ENCODE data around the gene LHX8.

- no peak for TF ChIP-seq POLR2A (IDR thresholded peaks at IDR 0.05; ENCODE audit: insufficient read depth in 1 of 2, low read depth in 2 of 2, low read length in 2 of 2)
- no peak for TF ChIP-seq ZNF570 (CRISPR knock-in tag; IDR thresholded peaks at IDR 0.05; ENCODE audit: borderline replicate concordance)
- no peak for TF ChIP-seq ARID5B (CRISPR knock-in tag; IDR thresholded peaks at IDR 0.05)
- TF ChIP-seq MIXL1 (CRISPR knock-in tag; IDR thresholded peaks at IDR 0.05) = no peak
- no peak for TF ChIP-seq CTCF (CRISPR knock-in tag; IDR thresholded peaks at IDR 0.05)
- no peak for TF ChIP-seq ETV5 (CRISPR knock-in tag; IDR thresholded peaks at IDR 0.05; ENCODE audit: borderline replicate concordance)
- no peak for TF ChIP-seq PBX3 (CRISPR knock-in tag; IDR thresholded peaks at IDR 0.05; ENCODE audit: borderline replicate concordance)
These were observed 2.9 kb downstream of the LHX8 start for GRCh38 chr1:75136921-75137641.

Measured in HepG2 (cell line).